ENCODE measurements around the gene P2RY8.
"Not testable (repeated sequence)": the region's sequence is repeated elsewhere in the genome, so short reads cannot be mapped to it uniquely, and the experiment has no call there.

P2RY8 gene

DNA sequence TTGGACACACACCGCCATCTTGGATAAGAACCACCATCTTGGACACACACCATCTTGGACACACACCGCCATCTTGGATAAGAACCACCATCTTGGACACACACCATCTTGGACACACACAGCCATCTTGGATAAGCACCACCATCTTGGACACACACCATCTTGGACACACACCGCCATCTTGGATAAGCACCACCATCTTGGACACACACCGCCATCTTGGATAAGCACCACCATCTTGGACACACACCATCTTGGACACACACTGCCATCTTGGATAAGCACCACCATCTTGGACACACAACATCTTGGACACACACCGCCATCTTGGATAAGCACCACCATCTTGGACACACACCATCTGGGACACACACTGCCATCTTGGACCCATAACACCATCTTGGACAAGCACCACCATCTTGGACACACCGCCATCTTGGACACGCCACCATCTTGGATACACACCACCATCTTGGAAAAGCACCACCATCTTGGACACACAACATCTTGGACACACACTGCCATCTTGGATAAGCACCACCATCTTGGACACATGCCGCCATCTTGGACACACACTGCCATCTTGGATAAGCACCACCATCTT is 88.9 kb downstream of the P2RY8 start:
- in situ Hi-C loops (cut with MboI; ENCODE audit: low sequenced_read_pairs), result not testable (repeated sequence)

GRCh38 chrX:1446984-1447968 is 89.7 kb downstream of the P2RY8 start:
- in situ Hi-C loops (cut with MboI; ENCODE audit: low sequenced_read_pairs), result not testable (repeated sequence)

GRCh38 chrX:1444561-1445500 is 92.2 kb downstream of the P2RY8 start:
- in situ Hi-C loops (cut with MboI; ENCODE audit: low sequenced_read_pairs), result no loop called here

GRCh38 chrX:1443496-1444075 is 93.4 kb downstream of the P2RY8 start:
- in situ Hi-C loops (cut with MboI; ENCODE audit: low sequenced_read_pairs), result no loop called here

DNA sequence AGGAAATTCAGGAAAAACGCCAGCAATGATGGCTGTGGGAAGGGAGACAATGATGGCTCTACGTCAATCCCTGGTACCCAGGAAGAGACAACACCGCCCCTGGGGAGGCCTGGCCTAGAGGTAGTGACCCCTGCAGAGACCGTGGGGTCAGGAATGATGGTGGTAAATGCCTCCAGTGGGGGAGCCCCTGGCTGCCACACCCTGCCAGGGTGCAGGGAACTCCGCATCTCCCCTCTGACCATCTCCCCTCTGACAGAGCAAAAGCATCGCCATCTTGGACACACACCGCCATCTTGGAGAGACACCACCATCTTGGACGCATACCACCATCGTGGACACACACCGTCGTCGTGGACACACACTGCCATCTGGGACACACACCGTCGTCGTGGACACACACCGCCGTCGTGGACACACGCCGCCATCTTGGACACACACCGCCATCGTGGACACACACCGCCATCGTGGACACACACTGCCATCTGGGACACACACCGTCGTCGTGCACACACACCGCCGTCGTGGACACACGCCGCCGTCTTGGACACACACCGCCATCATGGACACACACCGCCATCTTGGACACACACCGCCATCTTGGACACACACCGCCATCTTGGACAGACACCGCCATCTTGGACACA is 94.1 kb downstream of the P2RY8 start:
- in situ Hi-C loops (cut with MboI; ENCODE audit: low sequenced_read_pairs), result no loop called here

DNA sequence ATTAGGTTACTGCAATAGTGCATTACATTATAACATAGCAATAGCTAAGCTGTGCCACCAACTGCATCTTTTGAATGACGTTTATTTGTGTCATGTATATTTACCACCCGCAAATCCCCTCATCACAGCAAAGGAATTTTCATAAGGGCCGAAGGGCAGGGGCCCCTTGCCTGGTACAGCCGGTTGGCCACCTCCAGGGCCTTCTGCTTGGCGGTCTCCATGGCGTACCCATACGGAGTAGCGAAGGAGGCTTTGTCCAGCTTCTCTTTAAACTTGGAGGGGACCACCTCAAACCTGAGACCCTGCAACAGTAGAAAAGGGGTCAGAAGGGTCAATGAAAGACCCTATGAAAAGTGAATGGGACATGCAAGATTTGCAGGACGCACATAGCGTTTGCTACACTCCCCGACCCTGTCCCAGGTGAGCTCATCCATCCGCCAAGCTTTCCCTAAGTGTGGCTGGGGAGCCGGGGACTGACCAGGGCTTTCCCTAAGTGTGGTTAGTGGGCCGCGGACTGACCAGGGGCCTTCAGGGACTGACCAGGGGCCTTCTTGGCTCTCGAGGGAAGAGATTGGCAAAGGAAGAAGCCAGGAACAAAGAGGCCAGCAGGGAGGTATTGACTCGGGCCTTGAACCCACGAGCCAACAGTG is 94.8 kb downstream of the P2RY8 start:
- in situ Hi-C loops (cut with MboI; ENCODE audit: low sequenced_read_pairs), result no loop called here

- in situ Hi-C loops (cut with MboI; ENCODE audit: low sequenced_read_pairs), result no loop called here
Observed at GRCh38 chrX:1440506-1440905, 96.5 kb downstream of the P2RY8 start.

GRCh38 chrX:1435241-1435895 is 101.6 kb downstream of the P2RY8 start:
- in situ Hi-C loops (cut with MboI; ENCODE audit: low sequenced_read_pairs), result no loop called here

GRCh38 chrX:1434871-1435240 is 102.1 kb downstream of the P2RY8 start:
- in situ Hi-C loops (cut with MboI; ENCODE audit: low sequenced_read_pairs), result no loop called here

GRCh38 chrX:1433646-1434357 is 103.2 kb downstream of the P2RY8 start:
- in situ Hi-C loops (cut with MboI; ENCODE audit: low sequenced_read_pairs), result no loop called here

- in situ Hi-C loops (cut with MboI; ENCODE audit: low sequenced_read_pairs), result no loop called here
Observed at GRCh38 chrX:1430451-1430850, 106.5 kb downstream of the P2RY8 start.

DNA sequence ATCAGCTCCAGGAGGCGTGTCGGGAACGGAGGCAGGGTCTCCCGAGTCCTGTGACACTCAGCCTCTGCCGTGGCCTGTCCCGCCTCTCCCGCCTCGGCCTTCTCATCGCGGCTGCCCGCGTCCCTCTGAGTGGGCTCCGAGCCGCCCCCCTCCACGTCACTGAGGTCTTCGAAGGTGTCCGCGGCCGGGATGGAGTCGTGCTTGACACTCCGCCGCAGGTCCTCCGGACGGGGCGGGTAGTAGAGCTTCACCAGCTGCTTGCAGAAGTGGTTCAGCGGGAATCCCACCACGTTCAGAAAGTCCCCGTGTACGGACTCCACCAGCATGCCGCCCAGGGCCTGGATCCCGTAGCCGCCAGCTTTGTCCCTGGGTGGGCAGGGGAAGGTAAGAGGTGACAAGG is 109.2 kb downstream of the P2RY8 start:
- in situ Hi-C loops (cut with MboI; ENCODE audit: low sequenced_read_pairs), result no loop called here

DNA sequence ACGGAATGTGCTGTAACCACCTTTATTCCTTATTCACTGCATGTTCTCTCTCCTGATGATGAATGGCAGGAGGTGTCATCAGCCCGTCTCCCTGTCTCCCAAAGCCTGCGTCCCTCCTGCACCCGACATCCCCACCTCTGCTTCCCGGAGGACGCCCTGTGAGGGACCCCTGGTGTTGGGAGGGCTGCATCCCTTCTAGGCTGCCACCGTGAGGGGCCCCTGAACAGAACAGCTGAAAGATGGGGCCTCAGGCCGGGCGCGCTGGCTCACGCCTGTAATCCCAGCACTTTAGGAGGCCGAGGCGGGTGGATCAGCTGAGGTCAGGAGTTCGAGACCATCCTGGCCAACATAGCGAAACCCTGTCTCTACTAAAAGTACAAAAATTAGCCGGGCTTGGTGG is 110.7 kb downstream of the P2RY8 start:
- in situ Hi-C loops (cut with MboI; ENCODE audit: low sequenced_read_pairs), result not testable (repeated sequence)

- in situ Hi-C loops (cut with MboI; ENCODE audit: low sequenced_read_pairs), result no loop called here
Observed at GRCh38 chrX:1425381-1425780, 111.6 kb downstream of the P2RY8 start.

GRCh38 chrX:1424147-1424851 is 112.7 kb downstream of the P2RY8 start:
- in situ Hi-C loops (cut with MboI; ENCODE audit: low sequenced_read_pairs), result no loop called here

- in situ Hi-C loops (cut with MboI; ENCODE audit: low sequenced_read_pairs), result no loop called here
Observed at GRCh38 chrX:1423215-1423614, 113.8 kb downstream of the P2RY8 start.

DNA sequence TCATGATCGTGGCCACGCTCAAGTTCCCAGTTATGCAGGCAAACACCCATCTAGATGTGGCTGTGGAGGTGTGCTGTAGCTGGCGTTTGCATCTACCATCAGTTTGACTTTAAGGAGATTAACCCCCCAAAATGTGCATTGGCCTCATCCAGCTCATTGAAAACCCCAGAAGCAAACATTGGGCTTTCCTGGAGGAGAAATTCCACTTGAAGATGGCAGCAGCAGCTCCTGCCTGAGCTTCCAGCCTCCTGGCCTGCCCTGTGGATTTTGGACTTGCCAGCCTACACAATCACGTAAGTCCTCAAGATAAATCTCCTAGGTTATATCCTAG is 114.9 kb downstream of the P2RY8 start:
- in situ Hi-C loops (cut with MboI; ENCODE audit: low sequenced_read_pairs), result no loop called here

- in situ Hi-C loops (cut with MboI; ENCODE audit: low sequenced_read_pairs), result no loop called here
Observed at GRCh38 chrX:1421433-1422134, 115.4 kb downstream of the P2RY8 start.
